ENCODE data around the gene SMARCC2.

The SMARCC2 gene

GRCh38 chr12:56208006-56208405 lies 18.7 kb upstream of the SMARCC2 start:
- FAIRE-seq: no peak

GRCh38 chr12:56206452-56207166 lies 17.3 kb upstream of the SMARCC2 start:
- no peak for FAIRE-seq

- no peak for FAIRE-seq
Measured at GRCh38 chr12:56205445-56205844, 16.2 kb upstream of the SMARCC2 start.

DNA sequence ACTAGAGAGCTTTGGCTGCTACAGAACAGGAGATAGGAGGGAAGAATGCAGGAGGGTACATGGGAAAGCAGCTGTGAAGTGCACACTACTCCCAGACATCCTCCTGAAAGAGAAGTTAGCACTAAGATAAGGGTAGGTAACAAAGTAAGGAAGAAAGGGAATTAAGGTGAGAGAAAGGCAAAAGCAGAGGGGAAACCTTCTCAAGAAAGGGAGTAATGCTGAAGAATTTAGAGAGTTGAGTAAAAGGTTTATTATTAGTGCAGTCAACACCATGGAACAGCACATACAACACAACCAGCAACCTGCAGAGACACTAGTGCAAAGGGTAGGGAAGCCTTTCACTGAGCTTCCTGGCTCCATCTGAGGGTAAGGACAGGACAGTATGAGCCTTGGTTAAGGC lies 15.0 kb upstream of the SMARCC2 start:
- FAIRE-seq: no peak

DNA sequence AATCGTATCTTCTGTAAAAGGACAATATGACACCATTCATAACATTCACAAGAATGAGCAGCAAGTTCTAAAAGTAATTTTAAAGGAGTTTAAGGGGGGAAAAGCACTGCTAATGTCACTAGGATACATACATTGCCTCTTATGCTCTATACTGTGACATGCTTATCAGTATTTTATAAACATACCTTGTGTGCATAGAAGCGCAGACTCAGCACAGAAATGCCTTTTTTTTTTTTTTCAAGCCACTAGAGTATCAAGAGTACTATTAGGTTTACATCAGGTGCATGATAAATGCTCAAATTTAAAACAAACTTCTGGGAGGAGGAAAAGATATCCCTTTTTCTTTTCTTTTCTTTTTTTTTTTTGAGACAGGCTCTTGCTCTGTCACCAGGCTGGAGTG lies 13.6 kb upstream of the SMARCC2 start:
- FAIRE-seq: no peak

- FAIRE-seq: no peak
Measured at GRCh38 chr12:56202366-56202765, 13.1 kb upstream of the SMARCC2 start.

- FAIRE-seq: no peak
Measured at GRCh38 chr12:56198836-56199235, 9.6 kb upstream of the SMARCC2 start.

GRCh38 chr12:56197921-56198635 lies 8.8 kb upstream of the SMARCC2 start:
- no peak for FAIRE-seq

GRCh38 chr12:56196818-56197550 lies 7.7 kb upstream of the SMARCC2 start:
- peak; percentile 60 for FAIRE-seq

DNA sequence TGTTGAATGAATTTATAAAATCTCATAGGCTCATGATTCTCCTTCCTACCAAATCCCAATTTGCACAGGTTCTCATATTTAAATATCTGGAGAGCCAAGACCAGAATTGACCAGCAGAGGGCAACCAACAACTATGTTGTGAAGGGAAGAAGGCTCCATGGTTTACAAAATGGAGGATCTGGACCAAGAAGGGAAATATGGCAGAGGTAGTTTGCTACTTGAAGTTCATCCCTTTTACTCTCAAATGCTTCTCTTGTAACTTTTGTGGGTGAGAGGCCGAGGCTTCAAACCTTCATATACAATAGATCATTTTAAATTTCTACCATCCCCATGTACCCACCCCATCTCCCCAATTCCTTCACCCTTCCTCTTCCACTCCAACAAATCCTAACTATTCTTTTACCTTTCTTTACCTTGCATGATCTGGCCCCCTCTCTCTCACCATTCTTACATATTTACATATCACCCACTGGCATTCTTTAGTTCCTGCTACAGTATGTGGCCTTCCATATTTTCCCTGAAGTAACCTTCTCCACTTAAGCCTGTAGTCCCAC lies 3.8 kb upstream of the SMARCC2 start:
- FAIRE-seq: peak; percentile 73

DNA sequence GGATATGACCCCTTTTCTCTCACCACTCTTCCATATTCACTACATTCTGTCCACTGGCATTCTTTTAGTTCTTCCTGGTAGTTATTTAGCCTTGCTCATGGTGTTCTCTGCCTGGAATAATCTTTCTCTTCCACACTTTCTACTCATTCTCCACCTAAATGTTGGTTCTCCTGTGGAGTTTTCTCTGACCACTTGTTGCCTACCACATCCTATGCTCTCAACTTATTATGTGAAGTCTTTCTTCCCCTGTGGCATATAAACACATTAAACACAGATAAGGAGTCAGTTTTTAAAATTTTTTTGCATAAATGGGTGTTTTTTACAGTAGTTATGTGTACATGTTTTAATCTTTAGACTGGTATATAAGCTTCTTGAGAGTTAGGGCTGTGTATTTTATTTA lies 3.3 kb upstream of the SMARCC2 start:
- FAIRE-seq: no peak

DNA sequence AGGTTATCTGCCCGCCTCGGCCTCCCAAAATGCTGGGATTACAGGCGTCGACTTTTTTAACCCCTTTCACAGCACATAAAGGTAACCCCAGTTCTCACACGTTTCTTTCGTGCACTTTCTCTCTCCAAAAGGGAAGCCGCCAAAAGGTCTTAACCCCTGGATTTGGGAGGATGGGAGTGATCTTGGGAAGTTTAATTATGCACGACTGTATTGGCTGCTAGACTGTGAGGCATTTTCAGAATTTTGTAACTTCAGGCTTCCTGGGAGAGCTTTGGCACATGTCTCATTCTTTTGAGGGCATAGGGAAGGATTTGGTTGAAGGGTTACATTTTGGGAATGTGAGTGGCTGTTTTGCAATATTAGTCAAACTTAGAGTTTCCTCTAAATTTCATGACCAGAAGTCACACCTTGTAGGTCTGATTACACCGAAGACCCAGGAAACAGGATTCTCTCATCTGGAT lies 1.4 kb upstream of the SMARCC2 start:
- no peak for FAIRE-seq

- no peak for FAIRE-seq
Measured at GRCh38 chr12:56189918-56190694, 823 bp upstream of the SMARCC2 start.

GRCh38 chr12:56188778-56189098 lies 545 bp downstream of the SMARCC2 start:
- FAIRE-seq: no peak

- FAIRE-seq: no peak
Measured at GRCh38 chr12:56188131-56188777, 1.0 kb downstream of the SMARCC2 start.

DNA sequence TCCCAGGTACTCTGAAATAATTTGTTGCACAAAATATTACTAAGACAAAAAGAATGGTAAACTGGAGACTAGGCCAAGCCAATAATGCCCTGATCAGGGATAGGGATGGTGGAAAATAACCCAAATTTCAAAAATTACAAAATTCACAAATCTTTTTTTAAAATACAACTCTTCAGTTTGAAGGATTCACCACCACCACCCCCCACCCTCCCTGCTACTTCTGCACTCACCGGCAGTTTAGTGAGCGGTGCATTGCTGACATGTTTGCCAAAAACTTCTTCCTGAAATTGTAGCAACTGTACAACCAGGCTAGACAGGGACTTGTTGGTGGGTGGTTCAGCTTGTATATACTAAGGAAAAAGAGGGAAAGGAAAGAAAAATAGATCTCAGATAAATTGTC lies 2.3 kb downstream of the SMARCC2 start:
- no peak for FAIRE-seq

DNA sequence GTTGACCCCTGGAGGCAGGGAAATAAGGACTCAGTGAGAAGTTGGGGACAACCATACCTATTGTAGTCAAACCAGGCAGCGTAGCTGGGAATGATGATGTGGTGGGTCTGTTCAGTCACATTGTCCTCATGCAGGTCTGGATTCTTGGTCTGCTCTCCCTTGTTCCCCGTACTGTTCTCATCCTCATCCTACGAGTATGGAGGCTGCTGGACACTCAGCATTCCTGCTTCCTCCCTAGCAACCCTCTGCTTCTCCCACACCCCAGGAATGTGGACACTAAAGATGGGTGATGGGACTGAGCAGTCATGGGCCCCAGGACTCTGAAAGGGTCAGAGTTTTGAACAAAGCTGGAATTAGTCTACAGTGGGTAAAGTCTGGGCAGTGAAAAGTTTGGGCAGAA lies 10.9 kb downstream of the SMARCC2 start:
- FAIRE-seq: no peak

- no peak for FAIRE-seq
Measured at GRCh38 chr12:56172839-56173238, 16.4 kb downstream of the SMARCC2 start.

GRCh38 chr12:56169229-56169759 lies 20.0 kb downstream of the SMARCC2 start:
- no peak for FAIRE-seq

DNA sequence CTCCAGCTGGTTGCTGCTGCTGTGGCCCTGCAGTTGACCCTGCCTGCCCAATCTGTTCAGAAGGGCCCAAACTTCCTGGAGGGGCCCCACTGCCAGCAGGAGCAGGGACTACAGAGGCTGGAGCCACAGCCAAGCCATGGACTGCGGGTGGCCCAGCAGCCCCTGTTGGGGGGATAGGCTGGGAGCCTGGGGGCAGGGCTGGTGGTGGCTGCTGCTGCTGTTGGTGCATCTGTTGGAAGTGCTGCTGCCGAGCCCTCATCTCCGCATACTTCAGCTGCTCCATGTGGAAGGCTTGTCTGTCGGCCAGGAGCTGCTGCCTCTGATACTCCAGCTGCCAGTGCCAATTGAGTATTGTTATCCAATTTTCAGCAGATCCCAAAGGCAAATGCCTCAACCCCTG lies 23.9 kb downstream of the SMARCC2 start:
- FAIRE-seq: no peak

DNA sequence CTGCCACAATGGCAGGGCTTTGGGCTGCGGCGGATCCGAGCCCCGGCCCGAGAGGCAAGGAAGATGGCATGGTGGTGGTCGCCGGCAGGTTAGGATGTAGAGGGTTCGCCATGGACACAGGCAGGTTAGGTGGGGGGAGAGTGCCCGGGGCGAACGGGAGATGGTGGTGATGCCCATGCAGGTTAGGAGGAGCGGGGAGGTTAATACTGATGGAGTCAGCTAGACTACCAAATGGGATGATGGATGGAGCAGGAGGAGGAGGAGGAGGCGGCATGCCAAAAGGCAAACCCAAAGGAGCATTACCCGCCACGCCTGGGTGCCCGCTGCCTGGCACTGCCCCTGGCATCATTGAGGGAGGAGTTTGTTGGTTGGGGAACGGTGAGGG lies 24.9 kb downstream of the SMARCC2 start:
- FAIRE-seq: no peak
